GM18517 (cell line): Measurements from ENCODE around the gene HBS1L.

Source experiments
- ATAC-seq: cut with Tn5 transposase; IDR thresholded peaks from one replicate; pipeline ENCODE4 v1.9.1; 2021; ENCODE audit warnings: mild to moderate bottlenecking, moderate library complexity; ENCODE audit not compliant: unreplicated experiment

The HBS1L gene

GRCh38 chr6:135038335-135038734, 16.3 kb downstream of the HBS1L start:
- ATAC-seq = no peak

GRCh38 chr6:135037541-135037940, 17.1 kb downstream of the HBS1L start:
- ATAC-seq = no peak

DNA sequence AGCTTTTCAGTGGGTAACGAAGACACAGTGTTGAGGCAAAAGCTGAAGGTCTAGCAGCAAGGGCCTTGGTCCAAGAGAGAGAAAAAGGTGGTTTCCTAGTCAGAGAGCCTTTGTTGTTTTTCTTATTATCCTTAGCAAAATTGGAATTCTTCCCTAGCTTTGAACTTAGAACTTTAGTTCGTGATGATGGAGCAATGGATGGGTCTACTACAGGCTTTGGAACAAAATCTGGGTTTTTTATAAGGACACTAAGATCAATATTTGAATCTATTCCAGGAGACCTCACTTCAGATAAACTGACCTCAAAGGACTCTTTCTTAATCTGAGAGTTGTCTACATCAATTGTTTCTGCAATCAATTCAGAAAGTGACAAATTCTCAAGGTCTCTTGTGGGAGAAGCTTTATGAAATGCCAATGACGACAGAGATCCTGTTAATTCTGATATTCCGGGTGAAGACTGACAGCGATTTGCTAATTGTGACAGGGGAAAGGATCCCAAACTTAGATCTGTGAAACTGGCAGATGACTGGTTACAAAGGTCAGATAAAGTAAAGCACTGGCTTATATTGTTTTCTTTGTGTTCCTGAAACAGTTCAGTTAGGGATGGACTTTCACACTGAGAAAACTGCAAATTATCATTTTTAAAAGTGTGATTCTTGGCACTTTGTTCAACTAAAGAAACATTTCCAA, 17.7 kb downstream of the HBS1L start:
- ATAC-seq = no peak

DNA sequence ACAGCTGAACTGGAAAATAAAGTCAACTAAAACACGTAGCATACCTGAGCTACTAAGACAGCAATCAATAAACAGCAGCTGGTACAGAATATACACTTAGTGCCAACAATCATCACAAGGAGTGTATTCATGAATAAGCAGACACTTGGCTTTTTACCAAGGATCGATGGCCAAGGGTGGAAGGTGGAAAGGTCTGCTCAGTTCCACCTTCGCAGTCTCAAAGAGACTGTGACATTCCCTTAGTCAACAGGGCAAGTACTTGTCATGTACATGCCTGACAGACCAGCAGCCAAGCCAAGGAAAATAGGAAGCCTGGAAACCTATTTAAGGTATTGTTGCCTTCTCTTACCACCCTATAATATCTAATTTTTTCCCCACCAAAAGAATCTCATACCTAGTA, 21.4 kb downstream of the HBS1L start:
- ATAC-seq = no peak

DNA sequence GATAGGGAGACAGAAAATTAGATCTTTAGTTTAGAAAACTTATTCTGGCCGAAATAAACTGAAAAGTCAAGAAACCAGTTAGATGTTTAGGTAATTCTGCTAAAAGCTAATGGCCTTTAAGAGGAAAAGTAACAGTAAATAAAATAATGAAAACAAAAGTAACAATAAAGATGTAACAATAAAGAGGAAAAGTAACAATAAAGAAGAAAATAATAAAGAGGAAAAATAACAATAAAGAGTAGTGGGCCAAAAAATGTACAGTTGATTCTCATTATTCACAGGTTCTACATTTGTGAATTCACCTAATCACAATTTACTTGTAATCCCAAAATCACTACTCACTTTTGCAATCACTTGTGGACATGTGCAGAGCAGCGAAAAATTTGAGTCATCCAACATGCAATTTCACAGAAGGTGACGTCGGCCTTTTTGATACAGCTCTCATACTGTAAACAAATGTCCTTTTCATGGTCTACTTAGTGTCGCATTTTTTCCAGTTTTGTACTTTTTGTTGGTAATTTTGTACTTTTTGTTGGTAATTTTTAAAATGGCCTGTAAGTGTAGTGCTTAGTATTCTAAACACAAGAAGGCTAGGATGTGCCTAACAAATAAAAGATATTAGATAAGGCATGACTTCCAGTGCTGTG, 24.0 kb downstream of the HBS1L start:
- ATAC-seq = no peak

GRCh38 chr6:135030056-135030473, 24.6 kb downstream of the HBS1L start:
- peak; percentile 88 for ATAC-seq

DNA sequence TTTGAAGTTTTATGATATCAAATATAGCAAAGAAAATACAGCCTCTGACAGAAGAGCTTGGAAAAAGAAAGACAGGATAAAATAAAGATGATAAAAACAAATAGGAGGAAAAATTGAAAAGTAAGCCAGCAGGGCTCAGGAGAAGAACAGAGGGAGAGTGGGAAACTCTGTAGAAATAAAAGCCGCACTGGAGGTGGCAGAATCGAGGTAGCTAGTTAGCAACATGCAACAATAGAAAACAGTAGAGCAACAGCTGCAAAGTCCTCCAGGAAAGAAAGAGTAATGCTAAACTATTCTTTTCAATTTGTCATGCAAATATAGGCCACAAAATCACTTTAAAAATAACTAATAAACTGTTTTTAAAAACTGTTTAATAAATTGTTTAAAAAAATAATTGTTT, 28.8 kb downstream of the HBS1L start:
- no peak for ATAC-seq

DNA sequence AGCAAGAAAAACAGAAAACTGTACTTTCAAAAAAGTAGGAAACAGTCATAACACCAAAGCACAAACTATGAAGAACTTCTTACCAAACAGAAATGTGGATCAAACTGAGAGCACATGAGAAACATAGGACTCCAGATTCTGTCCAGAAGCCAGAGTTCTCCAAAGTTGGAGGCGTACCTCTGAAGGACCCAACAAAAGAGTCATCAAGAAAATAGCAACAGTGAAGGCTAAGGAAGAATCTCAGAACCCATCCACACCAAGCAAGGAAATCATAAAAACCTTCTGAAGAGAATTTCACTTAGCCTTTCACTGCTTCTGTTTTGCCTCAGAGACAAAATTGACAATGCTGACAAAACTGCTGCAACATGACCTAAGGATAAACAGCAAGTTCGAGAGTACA, 29.4 kb downstream of the HBS1L start:
- no peak for ATAC-seq

DNA sequence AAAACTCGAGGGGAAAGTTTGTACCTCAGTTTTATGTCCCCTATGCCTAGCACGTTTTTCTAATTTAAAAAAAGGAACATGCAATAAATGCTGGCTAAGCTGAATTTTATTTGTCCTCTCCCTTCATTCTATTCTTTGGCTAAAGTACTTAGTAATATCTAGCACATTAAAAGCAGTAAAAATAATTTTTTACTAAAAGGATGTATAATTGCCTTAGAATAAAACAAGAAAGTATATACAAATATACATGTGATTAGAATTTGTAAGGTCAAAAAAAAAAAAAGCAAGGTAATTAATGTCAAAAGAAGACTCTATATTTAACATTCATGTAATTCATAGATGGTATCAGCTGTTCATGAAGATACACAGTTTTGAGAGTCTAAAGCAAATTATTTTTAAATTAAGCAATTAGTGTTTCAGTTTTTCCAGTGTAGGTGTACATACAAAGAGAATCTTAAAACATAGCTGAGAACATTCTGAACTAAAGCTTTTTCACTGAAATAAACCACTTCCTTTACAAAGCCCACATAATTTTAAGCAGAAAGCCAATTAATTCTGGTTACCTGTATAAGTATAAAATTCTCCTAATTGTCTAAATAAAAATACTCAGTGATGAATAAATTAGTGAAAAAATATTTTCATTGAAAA, 32.4 kb downstream of the HBS1L start:
- ATAC-seq = no peak

DNA sequence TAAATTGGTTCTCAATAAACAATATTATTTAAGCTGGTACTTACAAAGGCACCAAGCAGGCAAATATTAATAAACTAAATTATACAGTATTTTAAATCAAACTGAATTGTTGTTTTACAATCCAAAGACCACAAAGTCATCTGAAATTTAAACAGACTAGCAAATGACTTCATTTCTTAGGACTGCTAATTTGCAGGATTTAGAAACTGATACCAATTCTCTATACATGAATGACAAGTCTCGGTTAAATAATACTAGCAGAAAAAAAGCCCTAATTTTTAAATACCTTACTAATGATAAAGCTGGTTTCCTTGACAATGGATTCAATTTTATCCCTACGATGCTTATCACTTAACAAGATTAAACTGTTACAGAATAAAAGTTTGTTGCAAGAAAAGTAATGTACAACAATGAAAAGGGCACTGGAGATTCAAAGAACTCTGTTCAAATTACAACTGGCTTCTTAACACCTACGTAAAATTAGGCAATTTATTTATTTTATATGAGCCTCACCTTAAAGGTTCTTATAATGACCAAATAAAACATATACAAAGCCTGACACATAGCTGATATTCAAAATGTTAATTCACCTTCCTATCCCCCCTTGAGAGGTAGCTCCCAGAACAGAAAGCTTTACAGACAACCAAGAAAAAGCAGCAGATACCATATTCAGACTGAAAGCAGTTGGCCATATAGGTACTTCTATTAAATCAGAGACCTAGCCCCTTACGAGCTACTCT, 33.1 kb downstream of the HBS1L start:
- ATAC-seq = peak; percentile 69

DNA sequence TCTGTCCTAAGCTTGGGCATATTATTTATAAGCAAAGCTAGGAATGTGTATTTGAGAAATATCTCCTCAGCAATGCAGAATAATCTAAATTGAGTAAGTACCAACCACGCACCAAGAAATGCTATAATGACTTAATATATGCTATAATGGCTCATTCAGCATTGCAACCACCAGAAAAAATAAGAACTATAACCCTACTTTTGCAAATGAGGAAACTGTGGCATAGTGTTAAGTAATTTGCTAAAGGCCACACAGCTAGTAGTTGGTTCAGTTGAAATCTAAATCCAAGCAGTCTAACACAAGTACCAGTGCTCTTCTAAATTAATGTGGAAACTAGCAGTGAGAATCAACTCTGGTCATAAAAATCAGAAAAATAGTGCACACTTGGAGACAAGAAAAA, 35.7 kb downstream of the HBS1L start:
- ATAC-seq = no peak

GRCh38 chr6:135018052-135018451, 36.6 kb downstream of the HBS1L start:
- ATAC-seq = no peak

- peak; percentile 96 for ATAC-seq
These were observed 40.2 kb downstream of the HBS1L start for GRCh38 chr6:135014353-135014832.

DNA sequence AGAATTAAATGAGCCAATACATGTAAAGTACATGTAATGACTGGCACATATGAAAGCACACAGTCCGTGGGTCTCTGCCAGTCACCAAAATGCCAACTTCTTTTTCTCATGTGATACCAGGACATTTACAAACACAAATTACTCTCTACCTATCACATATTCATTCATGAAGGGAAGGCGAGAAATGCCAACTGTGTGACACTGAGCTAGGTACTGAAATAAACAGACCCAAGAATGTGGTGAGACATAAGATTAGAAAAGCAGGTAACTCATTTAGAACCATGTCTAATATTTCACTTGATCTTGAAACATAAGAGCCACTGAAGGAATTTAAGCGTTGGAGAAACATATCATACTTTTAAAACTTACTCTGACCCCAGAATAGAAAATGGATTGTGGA, 41.4 kb downstream of the HBS1L start:
- ATAC-seq = no peak

DNA sequence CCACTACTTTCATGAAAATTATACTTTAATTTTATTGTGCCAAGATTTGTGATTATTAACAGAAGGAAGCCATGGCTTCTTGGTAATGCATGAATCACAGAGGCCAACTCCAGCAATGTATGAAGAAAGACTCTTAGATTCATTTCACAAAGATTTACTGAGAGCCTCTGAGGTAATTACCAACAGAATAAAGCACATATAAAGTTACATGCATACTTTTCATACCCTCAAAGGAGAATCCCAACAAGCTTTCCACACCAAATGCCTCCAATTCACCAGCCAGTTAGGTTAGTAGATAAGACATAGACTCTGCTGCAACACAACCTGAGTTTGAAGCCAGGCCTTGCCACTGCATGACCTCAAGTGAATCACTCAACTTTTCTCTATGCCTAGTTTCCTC, 41.9 kb downstream of the HBS1L start:
- ATAC-seq = no peak

DNA sequence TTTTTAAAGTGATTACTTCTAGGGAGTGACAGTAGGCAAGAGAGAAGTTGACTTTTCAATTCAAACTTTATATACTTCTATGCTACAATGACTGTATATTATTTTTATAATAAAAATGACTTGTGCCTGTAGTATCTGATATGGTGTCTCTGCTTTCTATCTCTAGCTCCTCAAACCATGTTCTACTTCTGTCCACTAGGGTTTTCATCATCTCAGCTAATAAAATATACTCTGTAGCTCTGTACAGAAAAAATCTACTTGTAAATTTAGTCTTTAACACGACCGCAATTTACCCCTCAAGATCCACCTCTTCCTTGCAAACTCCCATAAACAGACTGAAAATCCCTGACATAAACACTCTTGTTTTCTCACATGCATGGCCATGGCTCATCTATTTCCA, 42.3 kb downstream of the HBS1L start:
- no peak for ATAC-seq

- no peak for ATAC-seq
These were observed 45.7 kb downstream of the HBS1L start for GRCh38 chr6:135008941-135009290.

GRCh38 chr6:135008072-135008940, 46.3 kb downstream of the HBS1L start:
- ATAC-seq = peak; percentile 86

DNA sequence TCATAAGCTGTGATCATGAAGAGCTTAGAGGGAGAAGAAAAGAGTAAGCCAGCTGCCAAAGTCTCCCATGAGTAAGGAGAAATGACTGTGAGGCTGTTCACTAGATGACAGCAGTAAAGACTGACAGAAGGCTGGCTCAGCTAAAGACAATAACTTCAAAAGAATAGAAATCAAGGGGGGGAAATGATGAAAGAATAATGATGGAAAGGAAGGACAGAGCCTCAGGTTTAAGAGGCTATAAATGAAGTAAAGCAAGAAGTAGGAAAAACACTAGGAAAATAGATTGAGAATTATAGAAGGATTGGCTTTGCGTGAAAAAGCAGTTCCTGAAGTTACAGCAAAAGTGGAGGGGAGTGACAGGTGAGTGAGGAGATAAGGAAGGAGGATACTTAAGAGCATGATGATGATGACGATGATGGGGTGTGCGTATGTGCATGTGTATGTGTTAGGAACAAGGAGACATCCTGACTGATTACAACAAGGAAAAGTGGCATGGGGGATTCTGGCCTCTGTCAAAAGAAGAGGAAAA, 48.2 kb downstream of the HBS1L start:
- ATAC-seq = no peak

GRCh38 chr6:135004399-135004798, 50.2 kb downstream of the HBS1L start:
- no peak for ATAC-seq
